ENCODE results near the gene CNTN2.

DNA sequence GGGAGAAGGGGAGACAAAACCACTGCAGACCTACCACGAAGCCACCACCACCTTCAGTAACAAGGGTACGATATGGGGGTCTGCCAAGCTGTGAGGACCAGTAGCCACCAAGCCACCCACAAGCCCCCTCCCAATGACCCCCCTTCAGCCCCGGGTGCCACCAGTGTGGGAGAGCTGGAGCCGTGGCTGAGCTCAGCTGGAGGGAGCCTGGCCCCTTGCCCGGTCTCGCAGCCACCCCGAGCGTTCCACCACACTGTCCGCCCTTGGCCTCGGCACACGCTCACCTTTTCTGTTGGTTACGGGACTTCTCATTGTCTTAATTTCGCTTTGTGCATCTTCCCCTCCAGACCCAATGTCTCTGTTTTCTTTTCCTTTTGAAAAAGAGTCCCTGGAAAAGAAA lies 26.4 kb upstream of the CNTN2 start:
- TF ChIP-seq, protein P1, sequence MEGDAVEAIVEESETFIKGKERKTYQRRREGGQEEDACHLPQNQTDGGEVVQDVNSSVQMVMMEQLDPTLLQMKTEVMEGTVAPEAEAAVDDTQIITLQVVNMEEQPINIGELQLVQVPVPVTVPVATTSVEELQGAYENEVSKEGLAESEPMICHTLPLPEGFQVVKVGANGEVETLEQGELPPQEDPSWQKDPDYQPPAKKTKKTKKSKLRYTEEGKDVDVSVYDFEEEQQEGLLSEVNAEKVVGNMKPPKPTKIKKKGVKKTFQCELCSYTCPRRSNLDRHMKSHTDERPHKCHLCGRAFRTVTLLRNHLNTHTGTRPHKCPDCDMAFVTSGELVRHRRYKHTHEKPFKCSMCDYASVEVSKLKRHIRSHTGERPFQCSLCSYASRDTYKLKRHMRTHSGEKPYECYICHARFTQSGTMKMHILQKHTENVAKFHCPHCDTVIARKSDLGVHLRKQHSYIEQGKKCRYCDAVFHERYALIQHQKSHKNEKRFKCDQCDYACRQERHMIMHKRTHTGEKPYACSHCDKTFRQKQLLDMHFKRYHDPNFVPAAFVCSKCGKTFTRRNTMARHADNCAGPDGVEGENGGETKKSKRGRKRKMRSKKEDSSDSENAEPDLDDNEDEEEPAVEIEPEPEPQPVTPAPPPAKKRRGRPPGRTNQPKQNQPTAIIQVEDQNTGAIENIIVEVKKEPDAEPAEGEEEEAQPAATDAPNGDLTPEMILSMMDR (conservative IDR thresholded peaks at IDR 0.05): no peak
- TF ChIP-seq ZFX (IDR thresholded peaks at IDR 0.05): no peak
